IPS-18c (cell line): ENCODE results near the gene GCK.

Experiments used
- H3K4me3 ChIP-seq: 2 replicates; pipeline ENCODE4 v1.7.0; 2013; ENCODE audit warnings: low read depth, mild to moderate bottlenecking, low read length, moderate library complexity; ENCODE audit not compliant: insufficient read depth
- H3K9me3 ChIP-seq: one replicate; pipeline ENCODE4 v1.6.1; 2013; ENCODE audit warnings: mild to moderate bottlenecking, low read length, moderate library complexity; ENCODE audit not compliant: control insufficient read depth, insufficient read depth

GCK gene

DNA sequence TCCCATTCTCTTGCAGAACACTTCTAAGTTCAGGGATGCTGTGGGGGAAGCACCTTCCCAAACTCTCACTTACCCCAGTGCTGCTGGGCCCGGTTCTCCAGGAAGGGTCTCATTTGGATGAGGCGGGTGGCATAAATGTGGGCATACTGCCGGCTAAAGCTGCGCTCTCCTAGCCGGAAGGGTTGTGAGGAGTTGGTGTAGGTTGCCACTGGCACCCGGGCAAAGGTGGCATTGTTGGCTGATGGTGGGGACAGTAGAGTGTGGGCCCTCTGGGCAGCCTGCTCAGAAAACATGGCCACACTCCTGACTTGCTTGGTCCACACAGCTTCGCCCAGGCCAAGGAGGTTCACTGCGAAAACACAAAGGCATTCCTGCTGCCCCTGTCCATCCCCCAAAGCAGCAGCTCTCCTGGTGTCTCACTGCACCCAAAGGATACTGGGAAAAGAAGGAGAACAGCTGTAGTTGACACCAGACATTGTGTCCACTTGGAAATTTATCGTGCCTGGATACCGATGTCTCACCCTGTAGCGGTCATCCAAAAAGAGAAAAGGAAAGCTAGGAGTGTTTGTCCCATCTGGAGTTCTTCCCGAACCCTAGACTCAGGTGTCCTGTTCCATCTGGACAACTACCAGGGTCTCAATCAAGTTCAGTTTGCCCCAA lies 67.3 kb downstream of the GCK start:
- H3K9me3 ChIP-seq, result no peaks in the 10 kb centered on the region
- no peak overlapping the region for H3K4me3 ChIP-seq

GRCh38 chr7:44120395-44120794 lies 68.8 kb downstream of the GCK start:
- no peak overlapping the region for H3K4me3 ChIP-seq
- no peaks in the 10 kb centered on the region for H3K9me3 ChIP-seq

DNA sequence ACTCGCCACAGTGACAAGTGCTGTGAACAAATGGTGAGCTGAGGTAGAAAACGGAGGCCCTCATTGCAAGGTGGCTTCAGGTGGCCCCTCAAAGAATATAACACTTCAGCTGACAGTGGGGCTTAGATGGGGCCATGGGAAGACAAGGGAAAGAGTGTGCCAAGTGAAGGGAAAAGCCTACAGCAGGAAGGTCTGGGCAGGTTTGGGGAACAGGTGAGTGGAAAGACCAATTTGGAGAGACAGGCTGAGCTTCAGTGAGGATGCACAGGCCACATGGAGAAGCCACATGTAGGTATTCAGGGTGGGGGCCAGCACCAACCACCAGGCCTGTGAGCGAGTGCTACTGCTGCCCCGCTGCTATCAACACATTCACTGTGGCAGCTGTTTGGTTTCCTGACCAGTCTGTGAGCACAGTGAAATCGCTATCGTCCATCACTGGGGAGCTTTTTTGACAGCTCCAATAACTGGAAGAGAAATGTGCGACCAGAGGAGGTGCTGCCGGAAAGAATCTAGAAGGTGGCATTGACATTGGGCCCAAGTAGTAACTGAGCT lies 69.3 kb downstream of the GCK start:
- H3K4me3 ChIP-seq, result no peak overlapping the region
- no peaks in the 10 kb centered on the region for H3K9me3 ChIP-seq

- H3K4me3 ChIP-seq, result no peak overlapping the region
- H3K9me3 ChIP-seq, result no peaks in the 10 kb centered on the region
These were observed 71.3 kb downstream of the GCK start for GRCh38 chr7:44117801-44118429.

- Histone ChIP-seq H3K4me3 (no peak overlapping the region), H3K9me3 (no peaks in the 10 kb centered on the region)
These were observed 72.2 kb downstream of the GCK start for GRCh38 chr7:44116789-44117666.

- Histone ChIP-seq H3K9me3 (no peaks in the 10 kb centered on the region), H3K4me3 (no peak overlapping the region)
These were observed 73.0 kb downstream of the GCK start for GRCh38 chr7:44116087-44116788.

- Histone ChIP-seq H3K9me3 (no peaks in the 10 kb centered on the region), H3K4me3 (no peak overlapping the region)
These were observed 74.5 kb downstream of the GCK start for GRCh38 chr7:44114586-44115310.

GRCh38 chr7:44113764-44114354 lies 75.4 kb downstream of the GCK start:
- H3K4me3 ChIP-seq, result no peak overlapping the region
- no peaks in the 10 kb centered on the region for H3K9me3 ChIP-seq

DNA sequence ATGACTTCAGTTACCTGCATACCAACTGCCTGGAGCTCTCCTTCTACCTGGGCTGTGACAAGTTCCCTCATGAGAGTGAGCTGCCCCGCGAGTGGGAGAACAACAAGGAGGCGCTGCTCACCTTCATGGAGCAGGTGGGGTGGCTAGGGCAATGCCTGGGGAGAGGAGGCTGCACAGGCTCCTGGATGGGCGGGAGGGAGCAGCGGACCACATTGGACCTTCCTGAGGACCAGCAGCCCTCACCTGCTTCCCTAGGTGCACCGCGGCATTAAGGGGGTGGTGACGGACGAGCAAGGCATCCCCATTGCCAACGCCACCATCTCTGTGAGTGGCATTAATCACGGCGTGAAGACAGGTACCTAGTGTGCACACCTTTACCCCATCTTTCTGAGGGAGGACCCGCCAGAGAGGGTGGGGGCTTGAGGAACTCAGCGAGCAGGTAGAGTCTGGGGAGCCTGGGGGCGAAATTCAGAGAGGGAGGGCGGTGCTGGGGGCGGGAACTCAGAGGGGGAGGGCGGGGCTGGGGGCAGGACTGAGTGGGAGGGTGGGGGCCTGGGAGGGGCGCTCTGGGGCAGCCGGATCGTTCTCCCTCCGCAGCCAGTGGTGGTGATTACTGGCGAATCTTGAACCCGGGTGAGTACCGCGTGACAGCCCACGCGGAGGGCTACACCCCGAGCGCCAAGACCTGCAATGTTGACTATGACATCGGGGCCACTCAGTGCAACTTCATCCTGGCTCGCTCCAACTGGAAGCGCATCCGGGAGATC lies 76.1 kb downstream of the GCK start:
- H3K4me3 ChIP-seq, result no peak overlapping the region

GRCh38 chr7:44112231-44112996 lies 76.8 kb downstream of the GCK start:
- no peak overlapping the region for H3K4me3 ChIP-seq
- H3K9me3 ChIP-seq, result no peaks in the 10 kb centered on the region

More for the DNA sequence above, 76.1 kb downstream of the GCK start:
- no peaks in the 10 kb centered on the region for H3K9me3 ChIP-seq

- H3K9me3 ChIP-seq, result no peaks in the 10 kb centered on the region
- no peak overlapping the region for H3K4me3 ChIP-seq
These were observed 77.5 kb downstream of the GCK start for GRCh38 chr7:44111761-44112160.

GRCh38 chr7:44110719-44111635 lies 78.3 kb downstream of the GCK start:
- Histone ChIP-seq H3K9me3 (no peaks in the 10 kb centered on the region), H3K4me3 (no peak overlapping the region)

GRCh38 chr7:44109991-44110390 lies 79.2 kb downstream of the GCK start:
- H3K4me3 ChIP-seq, result no peak overlapping the region
- H3K9me3 ChIP-seq, result no peaks in the 10 kb centered on the region
